Activated CD4-positive, alpha-beta T cell treated with anti-CD3 and anti-CD28 coated beads for 4 hours (primary cell): Measurements from ENCODE around the gene POLD2.
"Not testable (repeated sequence)": the region's sequence is repeated elsewhere in the genome, so short reads cannot be mapped to it uniquely, and the experiment has no call there.

Experiments
- DNase-seq, 2 donors: peaks; one replicate each; pipeline ENCODE4 v3.0.0-alpha.2; 2020

POLD2 gene

GRCh38 chr7:44138698-44139097 lies 15.3 kb upstream of the POLD2 start:
- no peak for DNase-seq

GRCh38 chr7:44136731-44137130 lies 13.4 kb upstream of the POLD2 start:
- no peak for DNase-seq

GRCh38 chr7:44134943-44135628 lies 11.7 kb upstream of the POLD2 start:
- no peak for DNase-seq

- DNase-seq: no peak
Measured at GRCh38 chr7:44133295-44133694, 9.9 kb upstream of the POLD2 start.

- DNase-seq: no peak
Measured at GRCh38 chr7:44132039-44132438, 8.7 kb upstream of the POLD2 start.

GRCh38 chr7:44131173-44132029 lies 8.1 kb upstream of the POLD2 start:
- no peak for DNase-seq

- no peak for DNase-seq
Measured at GRCh38 chr7:44128721-44129582, 5.6 kb upstream of the POLD2 start.

GRCh38 chr7:44127161-44127560 lies 3.8 kb upstream of the POLD2 start:
- DNase-seq: no peak

- not testable (repeated sequence) for DNase-seq
Measured at GRCh38 chr7:44126574-44126973, 3.2 kb upstream of the POLD2 start.

- no peak for DNase-seq
Measured at GRCh38 chr7:44124822-44125202, 1.5 kb upstream of the POLD2 start.

- DNase-seq: no peak
Measured at GRCh38 chr7:44122529-44122928, 819 bp downstream of the POLD2 start.

GRCh38 chr7:44121761-44122420 lies 1.5 kb downstream of the POLD2 start:
- DNase-seq: no peak

GRCh38 chr7:44120395-44120794 lies 3.0 kb downstream of the POLD2 start:
- DNase-seq: no peak

GRCh38 chr7:44119829-44120380 lies 3.4 kb downstream of the POLD2 start:
- DNase-seq: no peak

GRCh38 chr7:44117801-44118429 lies 5.4 kb downstream of the POLD2 start:
- DNase-seq: no peak

- no peak for DNase-seq
Measured at GRCh38 chr7:44116789-44117666, 6.3 kb downstream of the POLD2 start.

GRCh38 chr7:44116087-44116788 lies 7.1 kb downstream of the POLD2 start:
- DNase-seq: no peak

- DNase-seq: no peak
Measured at GRCh38 chr7:44114586-44115310, 8.6 kb downstream of the POLD2 start.

- DNase-seq: no peak
Measured at GRCh38 chr7:44113764-44114354, 9.5 kb downstream of the POLD2 start.
